ENCODE measurements around the gene VSTM4.

VSTM4 gene

DNA sequence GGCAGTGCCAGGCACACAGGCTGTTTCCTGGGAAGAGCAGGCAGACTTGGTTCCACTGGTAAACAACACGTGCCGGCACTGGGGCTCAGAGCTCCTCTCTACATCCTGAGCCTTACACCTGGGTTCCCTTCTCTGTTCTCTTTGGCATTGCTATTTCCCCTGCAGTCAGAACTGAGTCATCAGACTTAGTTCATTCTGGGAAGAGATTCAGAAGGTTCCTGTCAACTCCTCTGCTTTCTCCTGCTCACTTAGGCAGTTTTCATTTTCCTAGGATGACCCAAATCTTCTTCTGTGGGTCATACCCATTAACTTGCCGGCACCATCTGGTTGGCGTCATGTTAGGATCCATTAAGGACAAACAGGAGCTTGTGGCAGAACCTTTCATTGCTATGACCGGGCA lies 142.3 kb downstream of the VSTM4 start:
- TF ChIP-seq, protein P1, sequence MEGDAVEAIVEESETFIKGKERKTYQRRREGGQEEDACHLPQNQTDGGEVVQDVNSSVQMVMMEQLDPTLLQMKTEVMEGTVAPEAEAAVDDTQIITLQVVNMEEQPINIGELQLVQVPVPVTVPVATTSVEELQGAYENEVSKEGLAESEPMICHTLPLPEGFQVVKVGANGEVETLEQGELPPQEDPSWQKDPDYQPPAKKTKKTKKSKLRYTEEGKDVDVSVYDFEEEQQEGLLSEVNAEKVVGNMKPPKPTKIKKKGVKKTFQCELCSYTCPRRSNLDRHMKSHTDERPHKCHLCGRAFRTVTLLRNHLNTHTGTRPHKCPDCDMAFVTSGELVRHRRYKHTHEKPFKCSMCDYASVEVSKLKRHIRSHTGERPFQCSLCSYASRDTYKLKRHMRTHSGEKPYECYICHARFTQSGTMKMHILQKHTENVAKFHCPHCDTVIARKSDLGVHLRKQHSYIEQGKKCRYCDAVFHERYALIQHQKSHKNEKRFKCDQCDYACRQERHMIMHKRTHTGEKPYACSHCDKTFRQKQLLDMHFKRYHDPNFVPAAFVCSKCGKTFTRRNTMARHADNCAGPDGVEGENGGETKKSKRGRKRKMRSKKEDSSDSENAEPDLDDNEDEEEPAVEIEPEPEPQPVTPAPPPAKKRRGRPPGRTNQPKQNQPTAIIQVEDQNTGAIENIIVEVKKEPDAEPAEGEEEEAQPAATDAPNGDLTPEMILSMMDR (conservative IDR thresholded peaks at IDR 0.05; ENCODE audit: low read length) = no peak
- no peak for TF ChIP-seq EZH2phosphoT487 (IDR thresholded peaks at IDR 0.05; ENCODE audit: borderline replicate concordance)
- H3K9ac ChIP-seq (ENCODE audit: low read depth, low read length, poor library complexity, severe bottlenecking) = no peak overlapping the region
- no peaks in the 10 kb centered on the region for H3K27me3 ChIP-seq (ENCODE audit: insufficient read depth, low read length, poor library complexity, severe bottlenecking)

DNA sequence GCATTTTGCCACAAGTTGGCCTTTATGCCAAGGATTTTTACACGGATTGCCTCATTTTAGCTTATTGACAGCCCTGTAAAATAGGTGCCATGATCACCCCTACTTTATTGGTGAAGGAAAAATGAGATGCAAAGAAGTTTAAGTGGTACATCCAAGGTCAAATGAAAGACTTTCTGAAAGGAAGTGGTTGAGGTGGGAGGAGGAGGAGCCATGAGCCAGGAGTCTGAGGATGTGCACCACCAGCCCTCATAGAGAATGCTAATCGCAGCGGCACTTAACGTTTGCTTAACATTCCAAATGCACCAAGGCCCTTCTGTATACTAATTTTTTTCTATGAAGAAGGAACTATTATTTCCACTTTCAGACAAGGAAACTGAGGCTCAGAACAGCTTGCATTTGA lies 144.7 kb downstream of the VSTM4 start:
- no peaks in the 10 kb centered on the region for H4K20me1 ChIP-seq (ENCODE audit: insufficient read depth, low read length, poor library complexity, severe bottlenecking)
- TF ChIP-seq EZH2phosphoT487 (IDR thresholded peaks at IDR 0.05; ENCODE audit: borderline replicate concordance) = no peak
- TF ChIP-seq, protein P1 (conservative IDR thresholded peaks at IDR 0.05; ENCODE audit: low read length) = no peak
- no peaks in the 10 kb centered on the region for H3K9me2 ChIP-seq (replicated peaks; ENCODE audit: low read depth, low read length)
- H3K27me3 ChIP-seq (ENCODE audit: insufficient read depth, low read length, poor library complexity, severe bottlenecking) = no peaks in the 10 kb centered on the region
- no peak overlapping the region for H3K4me2 ChIP-seq (ENCODE audit: low read depth, low read length, poor library complexity, severe bottlenecking)
- H3K4me1 ChIP-seq (ENCODE audit: insufficient read depth, low read length, poor library complexity, severe bottlenecking) = peaks cover 4% of the 10 kb centered on the region
- H3K79me2 ChIP-seq (ENCODE audit: insufficient read depth, low read length) = no peaks in the 10 kb centered on the region
- H2AFZ ChIP-seq (ENCODE audit: low read length) = no peak overlapping the region
- no peak overlapping the region for H3K4me3 ChIP-seq (ENCODE audit: low read length, poor library complexity, severe bottlenecking)
- H3F3A ChIP-seq (ENCODE audit: low read depth) = no peaks in the 10 kb centered on the region
- no peaks in the 10 kb centered on the region for H3K36me3 ChIP-seq (ENCODE audit: insufficient read depth, low read length)
- H3K9ac ChIP-seq (ENCODE audit: low read depth, low read length, poor library complexity, severe bottlenecking) = no peak overlapping the region
- no peaks in the 10 kb centered on the region for H3K9me3 ChIP-seq (ENCODE audit: insufficient read depth, low read depth, low read length)

More for the DNA sequence above, 142.3 kb downstream of the VSTM4 start:
- Histone ChIP-seq H4K20me1 (ENCODE audit: insufficient read depth, low read length, poor library complexity, severe bottlenecking) (no peaks in the 10 kb centered on the region), H3F3A (ENCODE audit: low read depth) (no peaks in the 10 kb centered on the region), H3K9me3 (ENCODE audit: insufficient read depth, low read depth, low read length) (no peaks in the 10 kb centered on the region), H3K79me2 (ENCODE audit: insufficient read depth, low read length) (no peaks in the 10 kb centered on the region), H3K4me2 (ENCODE audit: low read depth, low read length, poor library complexity, severe bottlenecking) (no peak overlapping the region), H3K9me2 (replicated peaks; ENCODE audit: low read depth, low read length) (no peaks in the 10 kb centered on the region), H3K4me1 (ENCODE audit: insufficient read depth, low read length, poor library complexity, severe bottlenecking) (peaks cover 4% of the 10 kb centered on the region), H2AFZ (ENCODE audit: low read length) (no peak overlapping the region), H3K36me3 (ENCODE audit: insufficient read depth, low read length) (no peaks in the 10 kb centered on the region), H3K4me3 (ENCODE audit: low read length, poor library complexity, severe bottlenecking) (no peak overlapping the region)

DNA sequence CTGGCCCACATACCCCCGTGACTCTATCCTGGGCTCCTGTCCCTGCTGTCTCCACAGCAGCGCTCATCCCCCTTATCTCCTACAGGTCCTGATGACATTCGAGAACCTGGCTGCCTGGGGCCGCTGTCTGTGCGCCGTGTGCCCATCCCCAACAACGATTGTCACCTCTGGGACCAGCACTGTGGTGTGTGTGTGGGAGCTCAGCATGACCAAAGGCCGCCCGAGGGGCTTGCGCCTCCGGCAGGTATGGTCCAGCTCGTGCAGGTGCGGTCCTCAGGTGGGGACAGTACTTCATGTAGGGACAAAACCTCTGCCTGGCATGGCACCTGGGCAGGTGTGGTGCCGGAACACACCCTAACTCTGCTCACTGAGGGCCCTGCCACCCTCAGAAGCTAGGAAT lies 145.3 kb downstream of the VSTM4 start:
- Histone ChIP-seq H3K79me2 (ENCODE audit: insufficient read depth, low read length) (no peaks in the 10 kb centered on the region), H3K36me3 (ENCODE audit: insufficient read depth, low read length) (no peaks in the 10 kb centered on the region), H3K4me2 (ENCODE audit: low read depth, low read length, poor library complexity, severe bottlenecking) (no peak overlapping the region), H3K9ac (ENCODE audit: low read depth, low read length, poor library complexity, severe bottlenecking) (no peak overlapping the region), H3K9me2 (replicated peaks; ENCODE audit: low read depth, low read length) (no peaks in the 10 kb centered on the region), H3K4me1 (ENCODE audit: insufficient read depth, low read length, poor library complexity, severe bottlenecking) (peaks cover 4% of the 10 kb centered on the region), H3K27me3 (ENCODE audit: insufficient read depth, low read length, poor library complexity, severe bottlenecking) (no peaks in the 10 kb centered on the region), H4K20me1 (ENCODE audit: insufficient read depth, low read length, poor library complexity, severe bottlenecking) (no peaks in the 10 kb centered on the region), H3K9me3 (ENCODE audit: insufficient read depth, low read depth, low read length) (no peaks in the 10 kb centered on the region), H3F3A (ENCODE audit: low read depth) (no peaks in the 10 kb centered on the region), H3K4me3 (ENCODE audit: low read length, poor library complexity, severe bottlenecking) (no peak overlapping the region), H2AFZ (ENCODE audit: low read length) (no peak overlapping the region)
- TF ChIP-seq EZH2phosphoT487 (IDR thresholded peaks at IDR 0.05; ENCODE audit: borderline replicate concordance) = no peak

DNA sequence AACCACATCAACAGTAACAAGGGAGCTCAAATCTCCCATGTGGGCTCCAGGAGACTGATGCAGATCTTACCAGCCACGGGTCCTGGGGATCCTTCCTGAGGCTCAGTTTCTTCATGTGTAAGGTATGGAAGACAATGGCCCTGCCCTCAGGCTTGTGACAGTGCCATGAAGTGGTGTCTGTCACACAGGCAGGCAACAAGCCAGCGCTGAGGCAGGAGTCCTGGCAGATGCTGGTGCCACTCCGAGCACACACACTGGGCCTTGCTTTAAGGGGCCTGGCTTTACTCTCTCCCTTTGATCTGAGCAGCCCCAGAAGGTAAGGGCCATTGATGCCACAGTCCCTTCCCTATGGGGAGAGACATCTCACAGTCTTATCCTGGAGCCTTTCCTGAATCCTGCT lies 147.3 kb downstream of the VSTM4 start:
- Histone ChIP-seq H3K9ac (ENCODE audit: low read depth, low read length, poor library complexity, severe bottlenecking) (no peak overlapping the region), H3K4me3 (ENCODE audit: low read length, poor library complexity, severe bottlenecking) (no peak overlapping the region), H3K27me3 (ENCODE audit: insufficient read depth, low read length, poor library complexity, severe bottlenecking) (no peaks in the 10 kb centered on the region), H3K9me3 (ENCODE audit: insufficient read depth, low read depth, low read length) (no peaks in the 10 kb centered on the region), H3K4me2 (ENCODE audit: low read depth, low read length, poor library complexity, severe bottlenecking) (no peak overlapping the region), H3F3A (ENCODE audit: low read depth) (no peaks in the 10 kb centered on the region), H2AFZ (ENCODE audit: low read length) (no peak overlapping the region), H3K4me1 (ENCODE audit: insufficient read depth, low read length, poor library complexity, severe bottlenecking) (peaks cover 4% of the 10 kb centered on the region), H3K79me2 (ENCODE audit: insufficient read depth, low read length) (no peaks in the 10 kb centered on the region), H3K9me2 (replicated peaks; ENCODE audit: low read depth, low read length) (no peaks in the 10 kb centered on the region), H4K20me1 (ENCODE audit: insufficient read depth, low read length, poor library complexity, severe bottlenecking) (no peaks in the 10 kb centered on the region), H3K36me3 (ENCODE audit: insufficient read depth, low read length) (no peaks in the 10 kb centered on the region)
- no peak for TF ChIP-seq EZH2phosphoT487 (IDR thresholded peaks at IDR 0.05; ENCODE audit: borderline replicate concordance)
- TF ChIP-seq, protein P1 (conservative IDR thresholded peaks at IDR 0.05; ENCODE audit: low read length) = no peak

Measured in Loucy (cell line).